Activated T-cell treated with anti-CD3 and anti-CD28 coated beads, Interleukin-2, amount 50 U/mL, for 24 hours (primary cell): Measurements from ENCODE around the gene CORIN.
"Not testable (repeated sequence)": the region's sequence is repeated elsewhere in the genome, so short reads cannot be mapped to it uniquely, and the experiment has no call there.

ENCODE experiments used
- DNase-seq: peaks from one replicate; pipeline ENCODE4 v3.0.0-alpha.2; 2020
- H3K27ac Mint-ChIP-seq: 2 replicates; pipeline ENCODE4 v1.8.0; 2020; ENCODE audit warnings: mild to moderate bottlenecking, mixed read lengths
- H3K27me3 Mint-ChIP-seq: 2 replicates; pipeline ENCODE4 v1.8.0; 2020; ENCODE audit warnings: mixed read lengths
- H3K36me3 Mint-ChIP-seq: 2 replicates; pipeline ENCODE4 v1.8.0; 2020; ENCODE audit warnings: low read depth, mixed read lengths
- H3K4me1 Mint-ChIP-seq: 2 replicates; pipeline ENCODE4 v1.8.0; 2020; ENCODE audit warnings: low read depth, mixed read lengths
- H3K4me3 Mint-ChIP-seq: 2 replicates; pipeline ENCODE4 v1.8.0; 2020; ENCODE audit warnings: mild to moderate bottlenecking, moderate library complexity, mixed read lengths
- H3K9me3 Mint-ChIP-seq: 2 replicates; pipeline ENCODE4 v1.8.0; 2020; ENCODE audit warnings: mixed read lengths

CORIN gene

GRCh38 chr4:47767956-47768355, 69.9 kb downstream of the CORIN start:
- H3K9me3 Mint-ChIP-seq, H3K36me3 Mint-ChIP-seq, H3K4me3 Mint-ChIP-seq, H3K27ac Mint-ChIP-seq, H3K4me1 Mint-ChIP-seq, H3K27me3 Mint-ChIP-seq, DNase-seq: not testable (repeated sequence)

DNA sequence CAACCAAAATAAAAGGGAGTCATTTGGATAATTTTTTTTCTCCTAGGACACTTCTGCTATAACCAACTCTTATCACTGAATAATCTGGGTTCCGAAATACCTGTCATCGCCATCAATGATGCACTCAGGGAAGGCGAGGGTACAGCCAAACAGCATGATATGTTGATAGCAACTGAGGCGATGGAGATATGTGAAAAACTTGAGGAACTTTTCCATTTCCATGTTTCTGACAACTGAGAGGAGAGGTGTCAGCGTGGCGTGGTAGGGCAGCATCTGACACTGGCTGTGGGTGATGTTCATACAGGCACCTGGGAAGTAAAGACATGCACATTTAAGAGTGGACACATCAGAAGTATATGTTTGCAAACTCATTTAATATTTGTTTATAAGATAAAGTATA, 74.6 kb downstream of the CORIN start:
- Mint-ChIP-seq H3K27me3 (peaks cover 3% of the 10 kb centered on the region), H3K9me3 (no peaks in the 10 kb centered on the region), H3K27ac (no peak overlapping the region), H3K4me1 (no peaks in the 10 kb centered on the region), H3K36me3 (no peaks in the 10 kb centered on the region), H3K4me3 (no peak overlapping the region)
- no peak for DNase-seq

DNA sequence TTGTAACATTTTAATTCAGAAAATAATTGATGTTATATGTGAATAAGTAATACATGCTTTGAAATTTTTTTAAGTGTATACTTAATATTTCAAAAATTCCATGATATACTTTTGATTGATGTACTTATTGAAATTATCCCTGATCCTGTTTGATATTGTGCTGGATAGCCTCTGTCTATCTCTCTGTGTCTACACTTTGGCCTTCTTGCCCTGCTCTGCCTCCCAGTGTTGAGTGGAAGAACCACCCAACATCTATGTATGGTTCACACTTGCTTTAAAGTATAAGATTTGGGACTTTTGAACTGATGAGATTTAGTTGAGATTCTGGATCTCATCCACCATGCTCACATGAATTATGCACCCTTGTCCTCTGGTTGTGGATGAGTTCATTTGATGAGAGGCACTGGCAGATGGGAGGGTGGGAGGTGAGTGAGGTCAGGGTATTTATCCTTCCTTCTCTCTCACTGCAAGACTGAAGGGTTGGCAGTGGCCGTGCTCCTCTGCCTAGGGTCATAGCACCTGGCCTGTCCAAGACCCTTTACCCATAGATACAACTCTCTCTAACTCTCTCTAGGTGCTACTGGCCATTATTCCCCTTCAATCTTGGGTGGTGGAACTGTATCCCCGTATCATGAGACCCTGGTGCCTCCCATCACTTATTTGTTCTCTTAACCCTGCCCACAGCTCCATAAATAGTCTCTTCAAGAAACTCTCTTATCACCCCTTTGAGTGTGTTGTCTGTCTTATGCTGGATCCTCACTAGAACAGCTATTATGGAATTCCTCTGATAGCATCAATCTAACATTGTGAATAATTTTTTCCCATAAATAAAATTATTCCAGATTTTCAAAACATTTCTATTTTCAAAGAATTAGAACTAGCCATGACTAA, 75.2 kb downstream of the CORIN start:
- no peaks in the 10 kb centered on the region for H3K4me1 Mint-ChIP-seq
- H3K36me3 Mint-ChIP-seq: no peaks in the 10 kb centered on the region
- no peaks in the 10 kb centered on the region for H3K9me3 Mint-ChIP-seq
- H3K27ac Mint-ChIP-seq: no peak overlapping the region
- H3K27me3 Mint-ChIP-seq: peaks cover 3% of the 10 kb centered on the region
- no peak for DNase-seq
- no peak overlapping the region for H3K4me3 Mint-ChIP-seq

DNA sequence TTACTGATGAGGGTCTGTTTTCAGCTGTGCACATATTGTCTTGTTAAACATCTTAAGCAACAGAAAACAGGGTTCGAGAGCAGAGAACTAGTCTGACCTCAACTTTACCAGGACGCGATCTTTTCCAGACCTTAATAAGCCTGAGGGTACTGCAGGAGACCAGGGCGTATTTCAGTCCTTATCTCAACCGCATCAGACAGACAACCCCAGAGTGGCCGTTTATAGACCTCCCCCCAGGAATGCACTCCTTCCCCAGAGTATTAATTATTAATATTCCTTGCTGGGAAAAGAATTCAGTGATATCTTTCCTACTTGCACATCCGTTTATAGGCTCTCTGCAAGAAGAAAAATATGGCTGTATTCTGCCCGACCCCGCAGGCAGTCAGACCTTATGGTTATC, 84.6 kb downstream of the CORIN start:
- H3K9me3 Mint-ChIP-seq, H3K4me1 Mint-ChIP-seq, H3K36me3 Mint-ChIP-seq, DNase-seq, H3K4me3 Mint-ChIP-seq, H3K27ac Mint-ChIP-seq: not testable (repeated sequence)
- H3K27me3 Mint-ChIP-seq: peaks cover 20% of the 10 kb centered on the region

DNA sequence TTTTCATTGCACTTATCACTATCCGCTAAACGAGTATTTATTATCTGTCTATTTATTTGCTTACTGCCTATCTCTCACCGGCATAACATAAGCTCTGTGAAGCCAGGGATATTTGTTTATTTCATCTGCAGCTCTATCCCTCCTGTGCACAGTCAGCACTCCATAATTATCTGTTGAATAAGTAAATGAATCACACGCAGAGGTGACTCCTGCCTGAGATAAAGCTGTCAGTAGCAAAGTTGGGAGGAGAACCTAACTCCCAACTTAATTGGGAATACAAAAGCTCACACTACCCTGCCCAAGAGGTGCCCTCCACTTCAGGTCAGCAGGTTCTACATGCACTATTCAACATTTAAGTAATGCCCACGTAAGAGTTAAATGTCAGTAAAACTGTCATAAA, 85.7 kb downstream of the CORIN start:
- Mint-ChIP-seq H3K27ac (no peak overlapping the region), H3K4me3 (no peak overlapping the region), H3K4me1 (no peaks in the 10 kb centered on the region), H3K9me3 (peaks cover 8% of the 10 kb centered on the region), H3K27me3 (peaks cover 20% of the 10 kb centered on the region), H3K36me3 (no peaks in the 10 kb centered on the region)
- DNase-seq: no peak

DNA sequence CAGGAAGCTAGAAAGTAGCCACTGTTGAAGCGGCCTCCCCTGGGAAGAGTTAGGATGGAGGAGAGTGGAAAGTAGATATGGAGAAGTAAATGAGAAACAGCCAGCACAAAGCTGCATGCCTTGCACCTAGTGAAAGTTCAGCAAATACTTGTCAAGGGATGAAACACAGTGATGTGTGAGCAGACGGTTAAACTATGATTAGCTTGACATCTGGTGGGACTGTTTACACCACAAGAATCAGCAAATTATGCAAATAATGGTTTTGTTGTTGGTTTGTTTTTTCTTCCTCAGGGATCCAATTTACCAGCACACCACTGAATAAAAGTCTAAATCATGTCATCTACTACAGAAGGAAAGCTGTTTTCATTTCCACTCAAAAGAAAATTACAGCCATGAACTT, 87.1 kb downstream of the CORIN start:
- Mint-ChIP-seq H3K27ac (no peak overlapping the region), H3K4me3 (no peak overlapping the region), H3K9me3 (peaks cover 8% of the 10 kb centered on the region), H3K27me3 (peaks cover 20% of the 10 kb centered on the region), H3K4me1 (no peaks in the 10 kb centered on the region), H3K36me3 (no peaks in the 10 kb centered on the region)
- DNase-seq: no peak

- DNase-seq: no peak
- Mint-ChIP-seq H3K9me3 (peaks cover 8% of the 10 kb centered on the region), H3K36me3 (no peaks in the 10 kb centered on the region), H3K4me3 (no peak overlapping the region), H3K4me1 (no peaks in the 10 kb centered on the region), H3K27ac (no peak overlapping the region), H3K27me3 (peaks cover 20% of the 10 kb centered on the region)
These were observed 88.0 kb downstream of the CORIN start for GRCh38 chr4:47749858-47750257.

DNA sequence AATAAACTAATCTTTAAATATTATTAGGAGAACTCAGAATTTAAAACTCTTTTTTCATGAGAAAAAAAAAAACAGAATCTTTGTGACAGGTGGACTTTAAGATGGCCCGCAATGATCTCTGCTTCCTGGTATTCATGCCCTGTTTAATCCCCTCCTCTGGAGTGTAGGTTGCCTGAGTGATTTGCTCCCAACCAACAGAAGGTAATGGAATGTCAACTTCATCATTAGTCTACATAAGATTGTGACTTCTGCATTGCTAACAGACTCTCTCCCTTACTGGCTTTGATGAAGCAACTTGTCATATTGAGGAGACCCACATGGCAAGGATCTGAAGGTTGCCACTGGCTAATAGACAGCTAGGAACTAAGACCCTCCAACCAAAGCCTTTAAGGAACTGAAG, 88.8 kb downstream of the CORIN start:
- H3K4me3 Mint-ChIP-seq: no peak overlapping the region
- H3K27ac Mint-ChIP-seq: no peak overlapping the region
- H3K36me3 Mint-ChIP-seq: no peaks in the 10 kb centered on the region
- DNase-seq: no peak
- H3K4me1 Mint-ChIP-seq: peaks cover 1% of the 10 kb centered on the region
- H3K9me3 Mint-ChIP-seq: peaks cover 8% of the 10 kb centered on the region
- peaks cover 20% of the 10 kb centered on the region for H3K27me3 Mint-ChIP-seq

DNA sequence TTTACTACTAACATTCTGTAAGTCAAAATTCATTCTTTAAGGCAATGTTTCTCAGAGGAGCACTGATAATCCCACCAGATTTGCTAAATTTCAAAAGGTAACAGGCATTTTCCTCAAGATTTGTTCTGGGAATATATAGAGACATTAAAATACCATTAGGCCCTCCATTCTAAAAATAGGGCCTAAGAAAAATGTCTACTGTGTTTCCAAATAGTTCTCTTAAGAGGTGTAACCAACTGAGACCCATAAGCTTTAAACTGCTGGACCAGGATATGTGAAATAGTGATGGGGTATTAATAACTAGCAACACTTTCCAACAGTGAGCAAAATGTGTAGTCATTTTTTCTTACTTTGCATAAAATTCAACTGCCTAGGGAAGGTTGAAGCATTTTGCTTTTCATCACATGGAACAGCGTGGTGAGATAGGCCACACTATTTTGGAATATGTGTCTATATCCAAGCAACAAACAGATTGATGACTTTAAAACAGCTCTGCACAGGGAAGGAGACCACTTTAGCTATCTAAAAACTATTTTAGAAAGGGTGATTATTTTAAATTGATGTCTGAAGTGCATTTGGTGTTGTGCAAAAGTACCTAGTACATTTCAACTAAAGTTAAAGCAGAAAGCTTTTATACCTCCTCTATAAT, 89.9 kb downstream of the CORIN start:
- Mint-ChIP-seq H3K9me3 (peaks cover 7% of the 10 kb centered on the region), H3K27ac (no peak overlapping the region), H3K4me1 (peaks cover 3% of the 10 kb centered on the region), H3K27me3 (peaks cover 16% of the 10 kb centered on the region), H3K4me3 (no peak overlapping the region), H3K36me3 (no peaks in the 10 kb centered on the region)
- DNase-seq: no peak

GRCh38 chr4:47747211-47747610, 90.7 kb downstream of the CORIN start:
- Mint-ChIP-seq H3K4me1 (peaks cover 3% of the 10 kb centered on the region), H3K4me3 (no peak overlapping the region), H3K27ac (no peak overlapping the region), H3K27me3 (peaks cover 8% of the 10 kb centered on the region), H3K9me3 (peaks cover 2% of the 10 kb centered on the region), H3K36me3 (no peaks in the 10 kb centered on the region)
- DNase-seq: no peak

DNA sequence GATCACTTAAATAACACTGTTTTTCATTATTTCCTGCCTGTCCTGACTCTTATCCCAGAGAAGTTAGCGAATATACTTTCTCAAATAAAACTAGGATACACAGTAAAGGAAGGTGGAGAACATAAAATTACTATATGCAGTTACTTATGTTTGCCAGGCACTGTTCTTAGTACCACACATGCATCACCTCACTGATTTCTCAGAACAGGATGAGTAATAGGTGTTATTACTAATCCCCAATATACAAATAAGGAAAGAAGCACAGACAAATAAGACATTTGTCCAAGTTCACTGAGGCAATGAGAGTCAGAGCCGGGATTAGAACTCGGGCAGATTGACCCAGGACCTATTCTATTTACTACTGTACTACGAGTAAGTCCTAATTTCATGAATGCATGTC, 91.7 kb downstream of the CORIN start:
- H3K36me3 Mint-ChIP-seq: no peaks in the 10 kb centered on the region
- H3K4me3 Mint-ChIP-seq: no peak overlapping the region
- peaks cover 2% of the 10 kb centered on the region for H3K9me3 Mint-ChIP-seq
- H3K27me3 Mint-ChIP-seq: peaks cover 4% of the 10 kb centered on the region
- DNase-seq: no peak
- no peak overlapping the region for H3K27ac Mint-ChIP-seq
- peaks cover 3% of the 10 kb centered on the region for H3K4me1 Mint-ChIP-seq

DNA sequence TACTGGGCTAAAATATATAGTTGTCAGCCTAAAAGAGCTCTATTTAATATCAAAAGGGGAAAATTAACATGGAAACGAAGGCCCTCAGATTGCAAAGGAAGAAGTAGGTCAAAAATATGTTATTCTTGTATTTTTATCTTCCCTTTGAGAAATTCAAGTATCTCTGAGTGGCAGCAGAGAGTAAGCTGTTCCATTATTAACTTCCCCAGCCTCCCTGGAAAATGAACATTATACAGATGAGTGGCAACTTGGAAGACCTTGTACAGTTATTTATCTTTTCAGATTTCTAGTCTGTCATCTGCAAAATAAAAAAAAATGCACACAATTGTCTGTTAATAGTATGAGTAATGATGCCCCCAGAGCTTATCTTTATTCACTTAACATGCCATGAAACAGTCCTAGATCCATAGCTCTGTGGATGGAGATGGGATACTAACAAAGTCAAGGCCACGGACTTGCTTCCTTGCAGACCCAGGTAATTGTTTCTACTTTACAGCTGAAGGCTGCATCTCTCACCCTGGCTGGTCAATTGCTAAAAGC, 93.0 kb downstream of the CORIN start:
- Mint-ChIP-seq H3K36me3 (no peaks in the 10 kb centered on the region), H3K27me3 (peaks cover under 1% of the 10 kb centered on the region), H3K4me3 (no peak overlapping the region), H3K9me3 (peaks cover 3% of the 10 kb centered on the region), H3K4me1 (peaks cover 3% of the 10 kb centered on the region), H3K27ac (no peak overlapping the region)
- no peak for DNase-seq

DNA sequence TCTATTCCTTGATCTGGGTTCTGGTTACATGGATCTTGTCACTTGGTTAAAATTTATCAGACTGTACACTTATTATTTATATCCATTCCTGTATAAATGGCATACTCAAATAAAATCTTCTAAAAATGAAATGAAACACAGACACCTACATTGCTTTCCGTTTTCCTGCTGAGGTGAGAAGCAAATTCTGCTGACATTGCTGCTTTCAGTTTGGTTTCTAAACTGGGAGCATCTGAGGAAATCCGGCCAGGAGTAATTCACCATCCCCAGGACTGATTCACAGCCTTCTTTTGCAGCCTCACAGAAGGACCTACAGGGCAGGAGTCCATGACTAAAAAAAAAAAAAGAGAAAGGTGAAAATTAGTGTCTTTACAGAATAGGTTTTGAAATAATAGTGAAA, 93.6 kb downstream of the CORIN start:
- peaks cover 3% of the 10 kb centered on the region for H3K27me3 Mint-ChIP-seq
- no peak overlapping the region for H3K4me3 Mint-ChIP-seq
- H3K27ac Mint-ChIP-seq: no peak overlapping the region
- peaks cover 3% of the 10 kb centered on the region for H3K4me1 Mint-ChIP-seq
- peaks cover 5% of the 10 kb centered on the region for H3K9me3 Mint-ChIP-seq
- H3K36me3 Mint-ChIP-seq: no peaks in the 10 kb centered on the region
- no peak for DNase-seq

GRCh38 chr4:47741200-47741599, 96.7 kb downstream of the CORIN start:
- H3K9me3 Mint-ChIP-seq: peaks cover 11% of the 10 kb centered on the region
- peaks cover 3% of the 10 kb centered on the region for H3K4me1 Mint-ChIP-seq
- no peaks in the 10 kb centered on the region for H3K36me3 Mint-ChIP-seq
- DNase-seq: no peak
- H3K27me3 Mint-ChIP-seq: peaks cover 7% of the 10 kb centered on the region
- no peak overlapping the region for H3K4me3 Mint-ChIP-seq
- H3K27ac Mint-ChIP-seq: no peak overlapping the region

DNA sequence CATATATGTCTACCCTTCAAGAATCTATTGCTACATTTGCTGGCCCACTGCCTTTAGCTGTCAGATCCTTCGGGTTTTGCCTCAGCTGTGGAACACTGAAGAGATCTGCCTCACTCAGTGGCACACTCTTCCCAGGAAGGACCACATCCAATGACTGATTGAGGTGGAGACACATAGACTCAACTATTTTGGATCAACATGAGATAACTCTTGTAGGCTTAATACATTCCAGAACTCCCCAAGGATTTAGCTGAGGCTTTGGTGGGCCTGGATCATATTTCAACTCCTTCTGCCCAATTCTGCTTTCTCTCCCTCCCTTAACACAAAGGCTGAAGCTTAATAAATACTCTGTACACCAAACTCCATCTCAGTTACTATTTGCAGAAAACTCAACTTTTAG, 100.5 kb downstream of the CORIN start:
- no peaks in the 10 kb centered on the region for H3K4me1 Mint-ChIP-seq
- no peak for DNase-seq
- no peak overlapping the region for H3K4me3 Mint-ChIP-seq
- H3K27me3 Mint-ChIP-seq: peaks cover 13% of the 10 kb centered on the region
- peaks cover 9% of the 10 kb centered on the region for H3K9me3 Mint-ChIP-seq
- H3K36me3 Mint-ChIP-seq: no peaks in the 10 kb centered on the region
- H3K27ac Mint-ChIP-seq: no peak overlapping the region
